ENCODE measurements around the gene SLC16A8. TPM values are rescaled to one million over a fixed set of nuclear protein-coding genes. Genes with fewer than 3 reads are reported as not detected.
A peak's percentile ranks its signal among the peaks of the same experiment; 100 is the strongest.

SLC16A8 gene
- total RNA-seq, 4 donors from 2014 or later: not detected

DNA sequence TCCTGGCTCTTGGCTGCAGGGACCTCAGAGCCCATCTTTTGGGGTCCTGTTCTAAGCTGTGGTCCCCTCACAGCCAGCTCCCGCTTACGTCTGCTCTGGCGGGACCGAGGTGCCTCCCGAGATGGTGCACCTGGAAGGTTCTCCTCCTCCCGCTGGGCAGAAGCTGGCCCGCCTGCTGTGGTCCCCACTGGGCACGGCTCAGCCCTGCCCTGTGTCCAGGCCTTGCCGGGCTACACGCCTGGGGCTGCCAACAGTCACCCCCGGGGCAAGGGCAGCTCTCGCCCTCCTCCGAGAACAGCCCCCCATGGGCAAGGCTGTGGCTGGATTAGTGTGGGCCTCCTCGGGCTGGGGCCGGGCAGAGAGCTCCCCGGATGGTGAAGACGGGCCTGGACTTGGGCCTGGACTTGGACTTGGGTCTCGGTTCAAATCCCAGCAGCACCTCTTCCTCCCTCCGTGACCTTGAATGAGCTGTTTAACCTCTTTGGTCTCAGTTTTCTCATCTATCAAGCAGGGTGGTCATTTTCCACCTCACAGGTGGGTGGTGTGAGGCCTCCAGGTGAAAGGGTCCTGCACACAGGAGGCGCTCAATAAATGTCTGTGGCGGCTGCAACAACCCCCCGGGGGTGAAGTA lies 25.5 kb upstream of the SLC16A8 start:
- intact Hi-C loops (cut with DNase I; ENCODE audit: low total_unique reads): loop anchor here (5.0 to 10.0 kb wide), 2 partner anchors 125 to 243 kb away; no protein-coding TSS in a partner anchor
- H3K9me3 ChIP-seq: no peaks in the 10 kb centered on the region
- 92 to 95% methylated on average over 4 to 20 of the region's 22 CpGs for WGBS, 2 donors (ENCODE audit: low coverage in 1 of 2)
- in situ Hi-C loops (cut with MboI; ENCODE audit: low pct_ligation_motif_present in 1 of 4, low pct_unique_long_range_greater_than_20kb in 1 of 4, low sequenced_read_pairs in 3 of 4): loop anchor here in 3 of 4 donors (25.0 kb wide), 3 partner anchors 128 to 253 kb away; no protein-coding TSS in a partner anchor
- DNase-seq: no peak
- H3K27me3 ChIP-seq: no peaks in the 10 kb centered on the region
- H3K4me1 ChIP-seq: peaks cover 9 to 54% (median 45%) of the 10 kb centered on the region in 4 donors
- no peaks in the 10 kb centered on the region for H3K36me3 ChIP-seq
- TF ChIP-seq POLR2AphosphoS5 (IDR thresholded peaks at IDR 0.05) (no peak), CTCF (IDR thresholded peaks at IDR 0.05) (no peak), POLR2A (IDR thresholded peaks at IDR 0.05) (no peak), EP300 (IDR thresholded peaks at IDR 0.05; ENCODE audit: low read depth) (no peak)
- peak overlapping the region; percentile 83 to 93 (median 86) for H3K27ac ChIP-seq
- no peak overlapping the region for H3K4me3 ChIP-seq

DNA sequence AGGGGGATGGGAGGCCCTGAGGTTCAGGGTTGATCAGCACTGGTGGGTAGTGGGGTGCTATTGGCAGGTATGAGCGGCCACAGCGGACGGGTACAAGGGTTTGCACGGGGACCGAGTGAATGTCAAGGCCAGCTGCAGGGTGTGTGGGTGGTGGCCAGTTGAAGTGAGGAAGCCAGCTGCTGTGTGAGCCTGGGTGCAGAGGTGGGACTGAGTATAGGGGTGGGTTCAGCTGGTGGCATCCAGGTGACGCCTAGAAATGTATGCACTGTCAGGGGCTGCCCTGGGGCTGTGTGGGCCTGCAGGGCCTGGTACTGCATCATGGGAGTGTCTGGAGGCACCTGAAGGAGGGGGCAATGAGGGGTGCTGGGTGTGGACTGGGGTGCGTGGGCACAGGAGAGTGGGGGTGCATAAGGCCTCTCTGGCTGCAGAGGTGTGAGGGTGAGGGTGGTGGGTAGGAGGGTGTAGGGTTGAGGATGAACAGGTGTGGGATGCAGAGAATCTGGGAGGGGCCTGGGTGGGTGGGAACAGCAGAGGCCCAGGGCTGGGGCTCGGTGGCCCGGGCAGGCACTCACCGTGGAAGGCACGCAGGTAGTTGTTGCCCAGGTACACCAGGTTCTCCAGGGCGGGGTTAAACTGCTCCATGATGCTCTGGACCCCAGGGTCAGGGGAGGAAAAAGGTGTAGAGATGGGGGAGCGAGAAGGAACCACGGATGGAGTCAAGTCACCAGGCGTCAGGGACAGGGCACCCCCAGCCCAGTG lies 24.8 kb upstream of the SLC16A8 start:
- Histone ChIP-seq H3K9me3 (no peaks in the 10 kb centered on the region), H3K36me3 (no peaks in the 10 kb centered on the region), H3K4me1 (peaks cover 9 to 51% (median 44%) of the 10 kb centered on the region in 4 donors), H3K27ac (peak overlapping the region; percentile 79 to 93 (median 84)), H3K27me3 (no peaks in the 10 kb centered on the region), H3K4me3 (no peak overlapping the region)
- DNase-seq: peak; percentile 35
- intact Hi-C loops (cut with DNase I; ENCODE audit: low total_unique reads) (no loop called here), in situ Hi-C loops (cut with MboI; ENCODE audit: low pct_ligation_motif_present in 1 of 4, low pct_unique_long_range_greater_than_20kb in 1 of 4, low sequenced_read_pairs in 3 of 4) (loop anchor here in 3 of 4 donors (25.0 kb wide), 3 partner anchors 129 to 254 kb away; no protein-coding TSS in a partner anchor)
- WGBS, 2 donors (ENCODE audit: low coverage in 1 of 2): 35 to 73% methylated on average over 4 to 15 of the region's 15 CpGs
- TF ChIP-seq CTCF (IDR thresholded peaks at IDR 0.05) (no peak), POLR2A (IDR thresholded peaks at IDR 0.05) (no peak), POLR2AphosphoS5 (IDR thresholded peaks at IDR 0.05) (no peak), EP300 (IDR thresholded peaks at IDR 0.05; ENCODE audit: low read depth) (no peak)

DNA sequence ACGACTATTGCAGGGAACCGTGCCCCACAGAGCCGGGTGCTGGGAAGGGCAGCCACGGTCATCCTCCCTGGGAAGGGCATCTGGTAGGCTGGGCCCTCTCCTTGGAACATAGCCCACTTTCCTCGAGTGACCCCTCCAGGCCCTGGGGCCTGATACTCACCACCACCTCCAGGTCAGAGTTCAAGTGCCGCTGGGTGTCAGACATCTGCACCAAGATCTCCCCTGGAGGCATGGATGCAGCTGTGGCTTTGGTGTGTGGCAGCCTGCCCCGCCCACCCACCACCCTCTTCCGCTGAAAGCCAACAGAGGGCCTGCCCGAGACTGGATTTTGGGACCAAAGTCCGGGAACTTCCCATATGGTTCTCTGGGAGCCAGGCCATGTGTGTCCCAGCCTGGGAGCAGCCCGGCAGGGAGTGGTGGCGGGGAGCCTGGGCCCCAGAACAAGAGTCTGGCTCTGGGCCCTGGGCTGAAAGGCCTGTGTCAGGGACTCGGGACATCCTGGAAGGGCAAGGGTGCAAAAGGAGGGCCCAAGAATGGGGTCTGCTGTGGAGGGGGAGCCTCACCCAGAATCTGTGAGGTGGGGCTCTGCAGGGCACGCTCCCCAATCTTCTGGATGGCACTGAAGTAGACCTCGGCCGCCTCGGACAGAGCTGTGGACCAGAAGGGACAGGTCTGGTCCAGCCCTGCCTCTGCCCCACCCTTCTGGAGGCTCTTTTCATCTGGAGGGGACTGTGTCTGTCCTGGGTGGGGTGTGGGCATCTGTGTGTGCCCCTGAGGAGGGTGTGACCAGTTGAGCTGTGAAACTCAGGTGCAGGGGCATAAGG lies 23.9 kb upstream of the SLC16A8 start:
- no peaks in the 10 kb centered on the region for H3K9me3 ChIP-seq
- H3K4me3 ChIP-seq: no peak overlapping the region
- in situ Hi-C loops (cut with MboI; ENCODE audit: low pct_ligation_motif_present in 1 of 4, low pct_unique_long_range_greater_than_20kb in 1 of 4, low sequenced_read_pairs in 3 of 4): loop anchor here in 3 of 4 donors (25.0 kb wide), 3 partner anchors 129 to 254 kb away; no protein-coding TSS in a partner anchor
- no peaks in the 10 kb centered on the region for H3K27me3 ChIP-seq
- H3K36me3 ChIP-seq: no peaks in the 10 kb centered on the region
- peak overlapping the region; percentile 79 to 93 (median 84) for H3K27ac ChIP-seq
- intact Hi-C loops (cut with DNase I; ENCODE audit: low total_unique reads): no loop called here
- peaks cover 9 to 51% (median 43%) of the 10 kb centered on the region in 4 donors for H3K4me1 ChIP-seq
- TF ChIP-seq CTCF (IDR thresholded peaks at IDR 0.05): no peak
- peak; percentile 36 to 55 (median 45) for TF ChIP-seq POLR2AphosphoS5 (IDR thresholded peaks at IDR 0.05)
- peak; percentile 38 for TF ChIP-seq POLR2A (IDR thresholded peaks at IDR 0.05)
- DNase-seq: peak; percentile 85
- WGBS, 2 donors (ENCODE audit: low coverage in 1 of 2): 40% methylated on average over 17 of the region's 17 CpGs; no CpG with 5 or more reads in 1 of the 2 donors
